CMK (cell line): ENCODE measurements around the gene HM13.
A peak's percentile ranks its signal among the peaks of the same experiment; 100 is the strongest.
"Not testable (repeated sequence)": the region's sequence is repeated elsewhere in the genome, so short reads cannot be mapped to it uniquely, and the experiment has no call there.

ENCODE experiments used
- DNase-seq: peaks from one replicate; pipeline ENCODE4 v3.0.0-alpha.2; 2010; ENCODE audit warnings: low read depth

HM13 gene

DNA sequence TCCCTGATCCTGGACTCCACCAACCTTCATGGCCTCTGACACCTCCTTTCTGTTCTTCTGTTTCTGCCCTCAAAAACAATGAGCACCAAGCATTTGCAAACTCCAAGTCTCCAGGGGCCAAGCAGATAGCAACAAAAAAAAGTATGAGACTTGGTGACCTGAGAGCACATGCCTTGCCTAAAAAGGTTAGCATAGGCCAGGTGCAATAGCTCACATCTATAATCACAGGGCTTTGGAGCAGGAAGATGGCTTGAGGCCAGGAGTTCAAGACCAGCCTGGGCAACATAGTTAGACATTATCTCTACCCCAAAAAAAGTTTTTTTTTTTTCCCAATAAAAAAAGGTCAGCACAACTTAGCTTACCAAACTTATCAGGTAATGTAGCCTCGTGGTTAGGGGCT, 13.7 kb upstream of the HM13 start:
- no peak for DNase-seq

DNA sequence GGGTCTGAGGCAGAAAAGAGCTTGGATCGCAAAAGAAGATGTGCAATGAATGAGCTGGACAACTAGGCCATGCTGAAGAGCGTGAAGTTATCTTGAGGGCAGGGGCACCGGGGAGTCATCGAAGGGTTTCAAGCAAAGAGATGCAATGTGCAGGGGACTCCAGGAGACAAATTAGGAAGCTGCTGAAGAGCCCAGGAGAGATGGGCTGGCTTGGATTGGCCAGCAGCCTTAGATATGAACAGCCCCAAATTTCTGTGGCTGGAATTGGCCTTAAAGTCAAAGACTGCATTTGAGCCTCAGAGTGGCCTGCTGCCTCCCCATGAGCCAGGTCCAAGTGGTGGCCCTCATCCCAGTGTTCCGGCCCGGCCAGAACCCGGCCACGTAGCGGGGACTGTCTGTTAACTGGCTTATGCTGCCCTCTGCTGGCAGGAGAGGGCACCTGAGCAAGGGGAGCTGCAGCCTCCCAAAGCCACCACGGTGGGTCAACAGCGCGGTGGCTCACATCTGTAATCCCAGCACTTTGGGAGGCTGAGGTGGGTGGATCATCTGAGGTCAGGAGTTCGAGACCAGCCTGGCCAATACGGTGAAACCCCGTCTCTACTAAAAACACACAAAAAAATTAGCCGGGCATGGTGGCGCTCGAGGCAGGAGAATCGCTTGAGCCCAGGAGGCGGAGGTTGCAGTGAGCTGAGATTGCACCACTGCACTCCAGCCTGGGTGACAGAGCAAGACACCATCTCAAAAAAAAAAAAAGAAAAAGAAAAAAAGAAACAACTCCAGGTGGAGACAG, 11.2 kb upstream of the HM13 start:
- DNase-seq, result peak; percentile 56

DNA sequence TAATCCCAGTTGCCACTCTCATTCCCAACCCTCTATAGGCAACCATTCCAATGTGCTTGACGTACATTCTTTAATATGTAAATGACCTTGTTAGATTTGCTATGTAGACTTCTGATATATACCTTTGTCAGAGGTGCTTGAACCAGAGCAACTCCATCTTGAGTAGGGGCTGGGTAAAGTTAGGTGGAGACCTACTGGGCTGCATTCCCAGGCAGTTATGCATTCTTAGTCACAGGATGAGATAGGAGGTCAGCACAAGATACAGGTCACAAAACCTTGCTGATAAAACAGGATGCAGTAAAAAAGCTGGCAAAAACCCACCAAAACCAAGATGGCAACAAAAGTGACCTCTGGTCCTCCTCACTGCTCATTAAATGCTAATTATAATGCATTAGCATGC, 8.3 kb upstream of the HM13 start:
- no peak for DNase-seq

GRCh38 chr20:31508517-31509244, 5.6 kb upstream of the HM13 start:
- DNase-seq, result no peak

DNA sequence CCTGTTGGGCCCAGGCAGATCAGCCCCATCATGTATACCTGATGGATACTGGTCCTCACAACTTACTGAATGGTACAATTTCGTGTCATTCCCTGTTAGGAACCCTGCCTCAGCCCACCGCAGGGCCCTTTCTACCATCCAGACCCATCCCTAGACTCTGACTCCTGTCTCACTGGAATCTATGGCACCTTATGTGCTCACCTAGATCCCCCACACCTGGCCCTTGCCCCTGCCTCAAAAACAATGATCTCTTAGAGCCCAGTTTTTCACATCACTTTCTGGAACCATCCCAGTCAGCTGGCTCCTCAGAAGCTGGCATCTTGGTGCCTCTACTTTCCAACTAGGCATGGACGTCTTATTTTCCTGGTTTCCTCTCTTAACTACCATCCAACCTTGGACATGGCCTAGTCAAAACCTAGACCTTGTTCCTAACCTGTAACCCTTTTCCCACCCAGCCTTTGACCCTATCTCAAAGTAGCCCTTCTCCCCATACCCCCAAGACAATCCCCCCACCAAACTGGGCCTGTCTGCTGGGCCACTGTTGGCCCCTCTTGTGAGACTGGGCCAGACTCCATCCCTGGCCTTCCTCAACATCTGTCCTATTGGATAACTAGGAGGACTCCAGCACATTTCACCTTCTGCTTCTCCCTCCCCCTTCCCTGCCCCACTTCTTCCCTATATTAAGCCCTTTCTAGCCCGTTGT, 981 bp downstream of the HM13 start:
- no peak for DNase-seq

GRCh38 chr20:31515775-31516107, 1.5 kb downstream of the HM13 start:
- DNase-seq, result no peak

DNA sequence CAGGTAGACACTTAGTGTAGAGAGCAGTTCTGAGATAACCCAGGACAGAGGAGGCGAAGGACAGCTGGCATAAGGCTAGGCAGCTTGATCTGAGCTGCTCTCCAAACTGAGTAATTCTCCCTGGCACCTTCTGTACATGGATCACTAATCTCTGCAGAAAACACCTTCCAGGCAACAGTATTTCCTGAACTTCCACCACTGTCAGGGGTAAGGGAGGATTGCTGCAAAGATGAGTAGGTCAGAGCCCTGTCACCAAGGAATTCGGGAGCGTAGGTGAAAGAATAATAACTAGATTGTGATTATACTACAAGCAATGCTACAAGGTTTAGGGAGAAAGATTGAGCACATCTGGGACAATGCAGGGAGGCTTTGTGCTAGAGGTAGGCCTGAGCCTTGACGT, 1.9 kb downstream of the HM13 start:
- no peak for DNase-seq

DNA sequence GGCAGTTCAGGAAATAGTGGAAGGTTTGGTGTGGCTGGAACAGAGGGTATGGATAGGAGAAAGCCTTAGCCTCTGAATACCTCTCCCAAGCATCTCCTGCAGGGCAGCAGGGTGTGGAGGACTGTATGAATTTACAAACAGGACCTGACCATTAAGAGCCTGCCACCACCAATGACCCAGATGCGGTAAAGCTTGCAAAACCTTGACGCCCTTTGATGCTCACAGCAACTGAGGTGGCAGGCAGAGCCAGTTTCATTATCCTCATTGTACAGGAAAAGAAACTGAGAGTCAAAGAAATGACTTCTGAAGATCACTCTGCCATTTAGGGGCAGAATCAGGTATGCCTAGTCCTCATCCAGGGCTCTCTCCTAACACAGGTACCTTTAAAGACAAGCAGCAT, 2.4 kb downstream of the HM13 start:
- DNase-seq, result no peak

- DNase-seq, result no peak
These were observed 3.1 kb downstream of the HM13 start for GRCh38 chr20:31517373-31517772.

- DNase-seq, result not testable (repeated sequence)
These were observed 7.0 kb downstream of the HM13 start for GRCh38 chr20:31521267-31521666.

DNA sequence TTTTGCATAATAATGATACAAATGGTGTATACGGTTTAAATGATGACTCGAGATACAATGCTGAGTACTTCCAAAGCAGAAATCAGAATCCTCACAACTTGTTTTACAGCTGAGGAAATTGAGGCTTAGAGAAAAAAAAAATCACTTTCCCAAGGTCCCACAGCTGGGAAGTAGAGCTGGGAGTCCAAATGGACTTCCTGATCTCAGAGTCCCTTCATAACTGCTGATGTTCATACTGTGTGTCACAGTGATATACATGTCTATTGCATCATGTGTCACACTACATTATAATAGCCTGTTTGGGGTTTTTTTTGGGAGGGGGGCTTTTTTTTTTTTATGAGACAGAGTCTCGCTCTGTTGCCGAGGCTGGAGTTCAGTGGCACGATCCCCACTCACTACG, 8.5 kb downstream of the HM13 start:
- no peak for DNase-seq

GRCh38 chr20:31523361-31524283, 9.4 kb downstream of the HM13 start:
- no peak for DNase-seq

- DNase-seq, result no peak
These were observed 13.0 kb downstream of the HM13 start for GRCh38 chr20:31527266-31527665.

DNA sequence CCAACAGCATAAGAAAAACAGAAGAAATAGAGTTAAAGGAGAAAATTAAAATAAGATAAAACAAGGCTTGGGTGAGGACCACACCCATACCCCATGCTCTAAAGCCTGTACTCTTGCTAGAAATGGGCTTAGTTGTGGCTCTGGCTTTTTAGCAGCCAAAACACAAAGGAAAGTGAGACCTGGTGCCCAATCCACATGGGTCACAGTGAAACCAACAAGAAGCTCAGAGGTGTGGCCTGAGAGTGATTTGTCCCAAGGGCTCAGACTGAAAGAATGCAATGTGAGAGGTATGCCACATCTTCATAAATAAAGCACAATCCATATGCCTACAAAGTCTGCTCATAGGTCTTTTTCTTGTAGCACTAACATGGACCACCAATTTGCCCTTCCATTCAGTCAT, 21.1 kb downstream of the HM13 start:
- DNase-seq, result no peak

- no peak for DNase-seq
These were observed 22.3 kb downstream of the HM13 start for GRCh38 chr20:31536575-31536974.

GRCh38 chr20:31537116-31537871, 23.1 kb downstream of the HM13 start:
- DNase-seq, result no peak

GRCh38 chr20:31537890-31538289, 23.6 kb downstream of the HM13 start:
- no peak for DNase-seq

DNA sequence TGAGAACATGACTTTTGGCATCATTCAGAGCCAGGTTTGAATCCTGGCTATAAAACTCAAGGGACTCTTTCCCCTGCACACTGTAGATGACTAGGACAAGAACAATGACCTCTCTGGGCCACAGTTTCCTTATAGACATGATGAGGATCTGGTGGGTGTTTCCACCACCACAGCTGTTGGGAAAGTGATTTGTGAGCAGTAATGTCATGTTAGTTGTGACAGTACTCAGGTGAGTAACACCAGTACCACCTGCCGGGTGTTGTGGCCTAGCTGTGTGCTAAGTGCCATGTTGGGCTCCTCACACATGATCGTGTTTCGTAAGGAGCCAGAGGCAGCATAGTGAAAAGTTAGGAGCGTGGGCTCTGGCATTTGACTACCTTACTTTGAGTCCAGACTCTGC, 24.1 kb downstream of the HM13 start:
- DNase-seq, result no peak

- DNase-seq, result not testable (repeated sequence)
These were observed 25.4 kb downstream of the HM13 start for GRCh38 chr20:31539636-31540035.

DNA sequence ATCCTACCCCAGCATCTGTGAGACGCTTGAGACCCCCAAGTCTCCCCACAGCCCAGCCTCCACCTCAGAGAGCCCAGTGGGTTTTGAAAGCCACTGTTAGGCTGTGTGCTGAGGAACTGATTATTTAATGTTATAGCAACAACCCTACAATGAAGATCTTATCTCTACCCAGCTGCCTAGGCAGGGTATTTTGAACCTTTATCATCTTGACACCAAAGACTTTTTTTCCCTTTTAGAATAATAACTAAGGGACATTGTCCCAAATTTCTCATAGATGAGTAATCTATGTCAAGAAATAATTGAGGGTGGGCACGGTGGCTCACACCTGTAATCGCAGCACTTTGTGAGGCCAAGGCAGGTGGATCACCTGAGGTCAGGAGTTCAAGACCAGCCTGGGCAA, 26.2 kb downstream of the HM13 start:
- no peak for DNase-seq

DNA sequence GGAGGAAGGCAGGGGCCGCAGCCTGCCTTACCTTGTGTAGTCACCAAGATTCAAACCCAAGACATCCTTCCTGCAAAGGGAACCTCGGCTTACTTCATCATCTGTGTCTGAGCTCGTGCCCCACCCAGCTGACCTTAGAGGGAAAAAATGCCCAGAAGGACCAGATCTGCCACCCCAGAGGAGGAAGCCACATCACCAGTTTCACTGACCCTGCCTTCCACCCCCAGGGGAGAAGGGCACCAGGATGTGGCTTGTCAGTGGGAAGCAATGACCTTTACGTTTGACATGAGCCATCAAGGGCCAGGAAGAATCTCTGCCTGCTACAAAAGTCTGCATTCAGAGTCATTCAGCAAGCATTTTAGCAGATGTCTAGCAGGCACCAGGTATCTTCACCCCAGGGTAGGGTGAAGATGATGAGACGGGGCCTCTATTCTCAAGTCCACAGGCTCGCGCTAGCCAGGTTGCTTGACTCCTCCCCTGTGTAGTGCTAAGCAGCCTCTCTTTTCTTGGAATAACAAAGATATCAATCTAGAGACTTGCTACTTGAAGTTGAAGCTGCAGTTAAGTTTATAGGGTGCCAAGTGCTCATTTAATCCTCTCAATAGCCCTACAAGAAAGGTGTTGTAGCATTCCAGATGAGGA, 28.1 kb downstream of the HM13 start:
- no peak for DNase-seq
